Activated gamma-delta T cell (primary cell): ENCODE results near the gene C1GALT1.

Experiments used
- DNase-seq: peaks from one replicate; lab custom pipeline; 2025; lab: John Stamatoyannopoulos, UW

C1GALT1 gene

DNA sequence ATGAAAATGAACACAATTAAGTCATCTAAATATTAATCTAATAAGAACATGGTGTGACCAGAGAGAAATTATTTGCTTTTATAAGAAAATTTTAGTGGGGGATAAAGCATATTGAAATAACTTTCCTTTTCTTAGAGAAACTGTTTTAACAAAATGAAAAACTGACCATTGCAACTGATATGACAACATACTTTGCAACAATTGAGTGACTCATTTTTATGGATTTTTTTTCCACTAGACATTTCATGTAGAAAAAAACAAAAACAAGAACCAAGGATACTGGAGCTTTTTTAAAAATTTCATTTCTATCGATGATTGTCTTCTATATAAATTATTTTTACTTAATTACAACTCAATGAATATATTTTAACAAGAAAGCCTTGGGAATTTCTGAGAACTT is 90.0 kb downstream of the C1GALT1 start:
- no peak for DNase-seq

DNA sequence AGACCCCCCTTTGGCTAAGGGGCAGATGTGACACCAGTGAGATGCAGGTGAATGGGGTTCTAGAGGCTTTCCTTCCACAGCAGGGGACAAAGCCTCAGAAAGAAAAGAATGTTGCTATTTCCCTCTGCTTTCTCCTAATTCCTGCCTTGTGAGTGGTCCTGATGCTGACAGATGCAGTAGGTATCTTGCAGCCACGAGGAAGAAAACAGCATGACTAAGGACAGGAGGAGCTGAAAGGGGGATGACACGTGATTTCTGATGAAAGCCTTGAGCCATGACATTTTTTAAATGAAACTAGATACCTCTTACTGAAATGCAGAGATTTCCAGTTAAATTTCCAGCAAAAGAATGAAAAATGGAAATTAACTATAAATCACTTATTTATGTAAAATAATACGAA is 92.4 kb downstream of the C1GALT1 start:
- no peak for DNase-seq

DNA sequence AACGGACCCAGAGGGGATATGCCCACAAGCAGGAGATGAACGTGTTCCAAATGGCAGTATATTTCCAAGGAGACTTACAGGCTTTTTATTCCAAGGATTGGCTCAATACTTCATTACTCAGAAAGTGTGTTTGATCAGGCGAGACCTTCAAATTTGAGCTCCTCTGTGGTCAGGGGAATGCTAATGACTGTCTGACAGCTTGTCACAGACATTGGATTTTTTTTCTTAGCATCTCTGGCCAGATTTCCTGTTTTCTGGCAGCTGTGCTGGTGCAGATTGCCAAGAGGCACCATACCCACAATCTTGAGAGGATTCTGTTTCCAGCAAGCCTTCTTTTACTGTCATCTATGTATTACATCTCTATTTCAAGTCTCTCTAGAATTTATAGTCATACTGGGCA is 93.8 kb downstream of the C1GALT1 start:
- DNase-seq, result no peak

DNA sequence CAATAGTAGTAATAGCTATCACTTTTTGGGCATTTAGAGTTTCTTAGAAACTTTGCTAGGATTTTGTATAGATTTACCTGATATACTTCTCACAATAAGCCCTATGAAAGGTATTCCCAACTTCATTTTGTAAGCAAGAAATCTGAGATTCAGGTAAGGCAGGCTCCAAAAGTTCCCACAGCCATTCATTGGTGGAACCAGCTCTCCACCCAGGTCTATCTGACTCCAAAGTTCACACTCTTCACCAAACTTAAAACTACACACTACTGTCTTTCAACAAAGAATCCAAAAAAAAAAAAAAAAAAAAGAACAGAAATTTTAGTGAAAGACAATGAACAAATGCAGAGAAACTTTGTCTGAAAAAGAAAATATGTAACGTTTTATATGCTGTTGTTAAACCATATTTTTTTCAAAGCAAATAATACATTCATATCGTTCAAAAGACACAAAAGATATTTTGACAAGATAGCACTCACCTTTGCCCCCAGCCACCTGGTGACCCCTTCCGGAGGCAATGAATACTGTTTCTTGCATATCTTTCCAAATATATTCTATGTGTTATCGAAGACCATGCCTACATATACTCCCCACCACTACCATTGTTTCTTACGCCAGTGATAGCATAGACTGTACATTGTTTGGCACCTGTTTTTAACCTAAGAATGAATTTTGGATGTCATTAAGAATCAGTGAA is 108.2 kb downstream of the C1GALT1 start:
- DNase-seq, result no peak

DNA sequence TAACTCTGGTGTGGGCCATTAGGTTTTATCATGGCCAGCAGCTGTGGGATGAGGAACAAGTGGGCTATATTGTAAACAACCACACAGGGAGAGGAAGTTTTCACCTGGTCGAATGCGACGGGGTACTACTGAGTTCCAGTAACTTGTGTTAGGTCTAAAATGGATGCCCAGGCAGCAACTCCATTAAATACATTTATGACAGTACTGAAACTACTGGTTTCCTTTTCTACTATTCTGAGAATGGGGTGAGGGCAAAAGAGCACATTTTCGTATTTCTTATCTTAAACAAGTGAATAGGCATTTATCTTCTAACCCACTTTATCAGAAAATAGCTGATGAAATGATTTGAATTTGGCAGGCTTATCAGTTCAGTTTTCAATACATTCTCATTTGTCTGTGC is 109.7 kb downstream of the C1GALT1 start:
- no peak for DNase-seq

DNA sequence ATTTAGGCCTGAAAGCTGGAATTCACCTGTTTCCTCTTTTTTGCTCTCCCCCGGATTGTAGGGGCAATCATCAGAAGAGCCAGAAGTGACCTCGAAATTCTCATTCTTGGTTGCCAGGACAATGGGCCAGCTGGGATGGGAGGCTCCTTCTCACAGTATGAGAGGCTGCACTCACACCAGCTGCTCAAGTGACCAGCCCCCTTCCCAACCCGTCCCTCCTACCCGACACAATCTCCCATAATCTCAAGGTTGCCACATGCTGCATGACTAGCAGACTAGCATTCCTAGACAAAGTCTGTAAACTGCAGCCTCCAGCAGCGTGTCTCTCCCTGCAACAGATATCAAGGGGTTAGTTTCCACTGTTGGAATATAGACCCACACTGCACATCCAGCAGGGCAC is 110.3 kb downstream of the C1GALT1 start:
- no peak for DNase-seq

DNA sequence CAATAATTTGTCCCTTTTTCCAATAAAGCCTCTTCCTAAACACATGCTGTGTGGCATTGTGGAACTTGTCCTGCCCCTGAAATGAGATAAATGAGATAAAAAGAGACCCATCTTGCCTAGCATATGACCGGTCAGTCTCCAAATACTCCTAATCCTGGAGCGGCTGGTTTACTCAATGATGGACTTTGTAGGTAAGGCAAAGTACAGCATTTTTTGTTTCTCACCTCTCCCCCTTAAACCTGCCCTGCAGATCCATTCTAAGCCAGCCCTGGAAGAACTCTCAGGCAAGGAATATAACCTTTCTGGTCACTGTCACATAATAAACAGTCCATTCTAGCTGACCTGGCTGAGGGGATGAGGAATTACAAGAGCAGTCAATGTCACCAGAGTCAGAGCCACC is 110.7 kb downstream of the C1GALT1 start:
- no peak for DNase-seq

DNA sequence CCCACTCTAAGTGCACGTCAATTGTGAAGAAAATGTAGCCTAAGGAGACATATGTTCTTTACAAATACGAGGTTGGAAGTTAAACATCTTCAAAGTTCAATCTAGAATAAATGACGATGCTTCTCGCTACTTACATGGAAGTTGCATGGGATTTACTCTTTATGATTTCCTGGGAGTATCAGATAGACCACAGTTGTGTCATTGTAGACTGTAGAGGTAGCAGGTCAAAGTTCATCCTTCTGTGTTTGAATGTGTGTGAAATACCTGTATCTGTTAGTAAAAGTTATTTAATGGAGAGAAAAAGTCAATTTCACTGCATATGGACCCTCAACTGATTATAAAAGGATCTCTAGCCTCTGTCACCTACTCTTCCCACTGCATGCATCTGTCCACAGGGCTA is 112.6 kb downstream of the C1GALT1 start:
- DNase-seq, result no peak
